GM21423 (cell line): ENCODE measurements around the gene CHERP.
A peak's percentile ranks its signal among the peaks of the same experiment; 100 is the strongest.
"Not testable (repeated sequence)": the region's sequence is repeated elsewhere in the genome, so short reads cannot be mapped to it uniquely, and the experiment has no call there.

Experiments
- ATAC-seq: cut with Tn5 transposase; IDR thresholded peaks from one replicate; pipeline ENCODE4 v1.9.1; 2021; ENCODE audit warnings: mild to moderate bottlenecking, moderate library complexity; ENCODE audit not compliant: unreplicated experiment

The CHERP gene

GRCh38 chr19:16486476-16486875, 55.8 kb downstream of the CHERP start:
- ATAC-seq, result not testable (repeated sequence)

- ATAC-seq, result no peak
Observed at GRCh38 chr19:16482745-16483144, 59.5 kb downstream of the CHERP start.

- ATAC-seq, result no peak
Observed at GRCh38 chr19:16477311-16477710, 64.9 kb downstream of the CHERP start.

- ATAC-seq, result no peak
Observed at GRCh38 chr19:16476401-16476800, 65.8 kb downstream of the CHERP start.

GRCh38 chr19:16473875-16474392, 68.3 kb downstream of the CHERP start:
- no peak for ATAC-seq

- no peak for ATAC-seq
Observed at GRCh38 chr19:16472992-16473391, 69.2 kb downstream of the CHERP start.

- ATAC-seq, result not testable (repeated sequence)
Observed at GRCh38 chr19:16472559-16472899, 69.7 kb downstream of the CHERP start.

- ATAC-seq, result peak; percentile 33
Observed at GRCh38 chr19:16470911-16471811, 71.1 kb downstream of the CHERP start.

GRCh38 chr19:16470541-16470910, 71.7 kb downstream of the CHERP start:
- ATAC-seq, result no peak
